ENCODE data around the gene CTNNB1.

DNA sequence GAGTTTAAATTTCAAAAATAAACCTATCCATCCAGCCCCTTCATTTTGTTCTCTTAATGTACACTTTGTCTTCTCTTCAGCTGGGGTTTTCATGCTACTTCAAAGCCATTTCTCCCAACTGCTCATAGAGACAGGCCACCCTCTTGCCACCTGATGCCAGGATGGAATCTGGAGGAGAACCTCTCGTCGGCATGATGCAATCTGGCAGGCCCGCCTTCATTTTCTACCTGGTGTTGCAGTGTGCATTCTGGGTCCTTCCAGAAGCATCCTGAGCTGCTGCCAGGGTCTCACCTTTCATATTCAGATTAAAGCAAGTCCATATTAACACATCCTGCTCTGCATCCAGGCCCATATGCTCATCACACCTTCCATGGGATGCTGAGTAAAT lies 60.8 kb downstream of the CTNNB1 start:
- TF ChIP-seq, protein P1, sequence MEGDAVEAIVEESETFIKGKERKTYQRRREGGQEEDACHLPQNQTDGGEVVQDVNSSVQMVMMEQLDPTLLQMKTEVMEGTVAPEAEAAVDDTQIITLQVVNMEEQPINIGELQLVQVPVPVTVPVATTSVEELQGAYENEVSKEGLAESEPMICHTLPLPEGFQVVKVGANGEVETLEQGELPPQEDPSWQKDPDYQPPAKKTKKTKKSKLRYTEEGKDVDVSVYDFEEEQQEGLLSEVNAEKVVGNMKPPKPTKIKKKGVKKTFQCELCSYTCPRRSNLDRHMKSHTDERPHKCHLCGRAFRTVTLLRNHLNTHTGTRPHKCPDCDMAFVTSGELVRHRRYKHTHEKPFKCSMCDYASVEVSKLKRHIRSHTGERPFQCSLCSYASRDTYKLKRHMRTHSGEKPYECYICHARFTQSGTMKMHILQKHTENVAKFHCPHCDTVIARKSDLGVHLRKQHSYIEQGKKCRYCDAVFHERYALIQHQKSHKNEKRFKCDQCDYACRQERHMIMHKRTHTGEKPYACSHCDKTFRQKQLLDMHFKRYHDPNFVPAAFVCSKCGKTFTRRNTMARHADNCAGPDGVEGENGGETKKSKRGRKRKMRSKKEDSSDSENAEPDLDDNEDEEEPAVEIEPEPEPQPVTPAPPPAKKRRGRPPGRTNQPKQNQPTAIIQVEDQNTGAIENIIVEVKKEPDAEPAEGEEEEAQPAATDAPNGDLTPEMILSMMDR (IDR thresholded peaks at IDR 0.05; ENCODE audit: borderline replicate concordance, extremely low read depth, low read length, poor library complexity, severe bottlenecking) = no peak
- no peak for TF ChIP-seq EZH2 (IDR thresholded peaks at IDR 0.05; ENCODE audit: borderline replicate concordance, low read depth, low read length, severe bottlenecking)

Measured in DND-41 (cell line).